ENCODE measurements around the gene RHAG. TPM values are rescaled to one million over a fixed set of nuclear protein-coding genes. Genes with fewer than 3 reads are reported as not detected.
A peak's percentile ranks its signal among the peaks of the same experiment; 100 is the strongest.

RHAG gene
- total RNA-seq, 4 donors from 2014 or later, result not detected

DNA sequence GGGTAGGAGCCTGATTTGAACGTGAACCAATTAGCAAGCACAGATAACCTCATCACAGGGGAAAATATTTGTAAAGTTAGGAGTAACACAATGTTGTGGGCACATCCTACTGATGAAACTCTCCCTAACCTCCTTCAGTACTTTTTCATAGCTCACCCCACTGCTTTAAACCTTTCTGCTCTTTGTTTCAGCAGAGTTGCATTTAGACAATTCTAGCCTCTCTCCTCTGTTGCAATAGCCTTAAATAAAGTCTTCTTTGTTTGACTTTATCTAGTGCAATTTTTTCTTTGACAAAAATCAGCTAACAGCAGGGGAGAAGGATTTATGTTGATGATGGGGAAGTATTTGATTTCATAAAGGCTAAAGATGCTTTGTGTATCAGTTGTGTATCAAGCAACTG lies 72.1 kb downstream of the RHAG start:
- WGBS, 2 donors, result 63 to 66% methylated on average over 1 of the region's 1 CpG
- DNase-seq (ENCODE audit: low spot score in 2 of 2), result no peak
- H3K4me3 ChIP-seq (ENCODE audit: low read depth, poor library complexity, severe bottlenecking), result no peak overlapping the region
- intact Hi-C loops (cut with DNase I; ENCODE audit: low total_unique reads), result no loop called here
- no peak for TF ChIP-seq POLR2A (IDR thresholded peaks at IDR 0.05)
- TF ChIP-seq, protein P1, sequence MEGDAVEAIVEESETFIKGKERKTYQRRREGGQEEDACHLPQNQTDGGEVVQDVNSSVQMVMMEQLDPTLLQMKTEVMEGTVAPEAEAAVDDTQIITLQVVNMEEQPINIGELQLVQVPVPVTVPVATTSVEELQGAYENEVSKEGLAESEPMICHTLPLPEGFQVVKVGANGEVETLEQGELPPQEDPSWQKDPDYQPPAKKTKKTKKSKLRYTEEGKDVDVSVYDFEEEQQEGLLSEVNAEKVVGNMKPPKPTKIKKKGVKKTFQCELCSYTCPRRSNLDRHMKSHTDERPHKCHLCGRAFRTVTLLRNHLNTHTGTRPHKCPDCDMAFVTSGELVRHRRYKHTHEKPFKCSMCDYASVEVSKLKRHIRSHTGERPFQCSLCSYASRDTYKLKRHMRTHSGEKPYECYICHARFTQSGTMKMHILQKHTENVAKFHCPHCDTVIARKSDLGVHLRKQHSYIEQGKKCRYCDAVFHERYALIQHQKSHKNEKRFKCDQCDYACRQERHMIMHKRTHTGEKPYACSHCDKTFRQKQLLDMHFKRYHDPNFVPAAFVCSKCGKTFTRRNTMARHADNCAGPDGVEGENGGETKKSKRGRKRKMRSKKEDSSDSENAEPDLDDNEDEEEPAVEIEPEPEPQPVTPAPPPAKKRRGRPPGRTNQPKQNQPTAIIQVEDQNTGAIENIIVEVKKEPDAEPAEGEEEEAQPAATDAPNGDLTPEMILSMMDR (IDR thresholded peaks at IDR 0.05), result no peak

DNA sequence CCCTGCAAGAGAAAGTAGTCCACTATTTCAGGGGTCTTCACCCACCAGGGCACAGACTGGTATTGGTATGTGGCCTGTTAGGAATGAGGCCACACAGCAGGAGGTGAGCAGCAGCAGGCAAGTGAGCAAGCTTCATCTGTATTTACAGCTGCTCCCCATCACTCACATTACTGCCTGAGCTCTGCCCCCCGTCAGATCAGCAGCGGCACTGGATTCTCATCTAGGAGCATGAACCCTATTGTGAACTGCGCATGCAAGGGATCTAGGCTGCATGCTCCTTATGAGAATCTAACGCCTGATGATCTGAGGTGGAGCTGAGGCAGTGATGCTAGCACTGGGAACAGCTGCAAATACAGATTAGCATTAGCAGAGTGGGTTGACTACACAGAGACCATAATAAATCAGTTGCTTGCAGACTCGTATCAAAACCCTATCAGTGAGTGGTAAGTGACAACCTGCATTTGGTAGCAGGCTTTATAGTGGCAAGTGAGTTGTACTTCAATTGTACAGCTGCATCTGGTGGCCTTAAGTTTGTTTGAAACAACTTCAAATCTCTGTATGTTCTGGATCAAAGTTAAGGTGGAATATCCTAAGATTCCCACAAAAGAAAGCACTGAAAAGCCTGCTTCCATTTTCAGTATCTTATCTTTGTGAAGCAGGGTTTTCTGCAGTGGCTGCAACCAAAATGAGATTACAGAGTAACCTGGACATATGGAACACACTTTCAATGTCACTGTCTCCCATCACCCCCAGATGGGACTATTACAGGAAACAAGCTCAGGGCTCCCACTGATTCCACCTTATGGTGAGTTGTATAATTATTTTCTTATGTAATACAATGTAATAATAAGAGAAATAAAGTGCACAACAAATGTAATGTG lies 73.4 kb downstream of the RHAG start:
- DNase-seq (ENCODE audit: low spot score in 2 of 2), result no peak
- TF ChIP-seq, protein P1 (IDR thresholded peaks at IDR 0.05), result no peak
- TF ChIP-seq POLR2A (IDR thresholded peaks at IDR 0.05), result no peak
- intact Hi-C loops (cut with DNase I; ENCODE audit: low total_unique reads), result no loop called here
- no peak overlapping the region for H3K4me3 ChIP-seq (ENCODE audit: low read depth, poor library complexity, severe bottlenecking)
- 50 to 65% methylated on average over 5 of the region's 5 CpGs for WGBS, 2 donors

DNA sequence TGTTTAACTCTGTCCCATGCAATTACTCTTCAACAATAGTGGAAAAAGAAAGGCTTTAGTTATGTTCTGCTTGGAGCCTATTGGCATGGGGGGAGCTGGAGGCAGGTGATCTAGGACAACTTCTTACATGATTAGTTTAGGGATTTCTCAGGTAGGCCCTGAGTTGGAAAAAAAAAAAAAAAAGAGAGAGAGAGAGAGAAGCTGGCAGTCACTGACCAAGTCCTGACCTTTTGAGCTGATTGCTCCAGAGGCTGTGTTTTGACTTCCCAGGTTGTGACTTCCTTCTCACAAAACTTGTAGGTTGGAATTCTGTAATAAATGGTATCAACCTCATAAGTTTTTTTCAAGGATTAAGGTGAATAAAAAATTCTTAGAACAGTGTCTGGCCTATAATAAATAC lies 78.4 kb downstream of the RHAG start:
- intact Hi-C loops (cut with DNase I; ENCODE audit: low total_unique reads), result no loop called here
- TF ChIP-seq POLR2A (IDR thresholded peaks at IDR 0.05), result no peak
- TF ChIP-seq, protein P1 (IDR thresholded peaks at IDR 0.05), result no peak
- no peak overlapping the region for H3K4me3 ChIP-seq (ENCODE audit: low read depth, poor library complexity, severe bottlenecking)
- no peak for DNase-seq (ENCODE audit: low spot score in 2 of 2)

DNA sequence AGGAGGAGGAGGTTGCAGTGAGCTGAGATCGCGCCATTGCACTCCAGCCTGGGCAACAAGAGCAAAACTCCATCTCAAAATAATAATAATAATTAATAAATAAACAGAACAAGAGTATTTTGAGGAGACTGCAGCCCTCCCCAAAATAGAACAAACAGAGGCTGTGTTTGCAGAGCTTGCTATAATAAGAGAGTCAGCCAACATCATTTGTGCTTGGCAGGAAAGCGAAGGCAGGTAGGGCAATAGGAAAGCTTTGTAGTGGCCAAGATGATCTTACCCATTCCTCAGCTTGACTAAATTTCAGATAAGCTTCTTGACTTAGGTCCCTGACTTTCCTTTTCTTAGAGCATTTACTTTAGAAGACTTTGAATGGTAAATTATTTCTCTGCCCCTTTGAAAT lies 79.5 kb downstream of the RHAG start:
- intact Hi-C loops (cut with DNase I; ENCODE audit: low total_unique reads), result no loop called here
- DNase-seq (ENCODE audit: low spot score in 2 of 2), result no peak
- 94 to 97% methylated on average over 3 of the region's 3 CpGs for WGBS, 2 donors
- H3K4me3 ChIP-seq (ENCODE audit: low read depth, poor library complexity, severe bottlenecking), result no peak overlapping the region
- TF ChIP-seq, protein P1 (IDR thresholded peaks at IDR 0.05), result no peak
- no peak for TF ChIP-seq POLR2A (IDR thresholded peaks at IDR 0.05)

DNA sequence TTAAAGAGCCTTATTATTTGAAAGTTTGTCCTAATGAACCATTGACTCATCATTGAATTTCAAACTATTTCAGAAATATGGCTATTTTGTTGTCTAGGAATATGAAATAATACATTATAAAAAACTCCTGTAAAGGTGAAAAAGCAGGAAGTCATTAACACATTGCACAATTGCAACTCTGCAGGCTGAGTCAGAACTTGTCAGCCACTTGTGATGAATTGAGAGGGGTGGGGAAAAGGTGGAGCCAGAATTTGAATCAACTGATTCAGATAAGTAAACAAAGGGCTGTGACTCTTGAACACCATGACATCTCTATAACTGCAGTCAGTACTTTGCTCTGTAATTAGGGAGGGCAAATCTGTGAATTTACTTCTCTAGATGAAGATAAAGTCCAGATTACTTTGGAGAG lies 80.2 kb downstream of the RHAG start:
- H3K4me3 ChIP-seq (ENCODE audit: low read depth, poor library complexity, severe bottlenecking), result no peak overlapping the region
- TF ChIP-seq, protein P1 (IDR thresholded peaks at IDR 0.05), result no peak
- TF ChIP-seq POLR2A (IDR thresholded peaks at IDR 0.05), result no peak
- DNase-seq (ENCODE audit: low spot score in 2 of 2), result peak in 1 of 2 donors; percentile 47
- intact Hi-C loops (cut with DNase I; ENCODE audit: low total_unique reads), result no loop called here

DNA sequence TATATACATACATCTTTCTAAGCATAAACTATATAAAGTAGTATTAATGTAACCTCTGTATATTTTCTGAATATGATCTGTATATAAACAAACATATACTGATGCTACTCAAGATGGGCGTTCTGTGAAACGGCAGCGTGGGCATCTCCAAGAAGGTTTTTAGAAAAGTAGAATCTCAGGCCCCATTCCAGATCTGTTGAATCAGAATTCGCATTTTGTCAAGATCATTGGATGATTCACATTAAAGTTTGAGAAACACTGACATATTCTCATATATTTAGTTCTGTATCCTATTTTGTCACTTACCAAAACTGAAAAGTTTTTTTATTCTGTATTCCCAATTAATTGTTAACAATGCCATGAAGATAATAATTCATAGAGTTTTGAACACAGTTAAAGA lies 80.7 kb downstream of the RHAG start:
- 66 to 68% methylated on average over 4 of the region's 4 CpGs for WGBS, 2 donors
- no peak for TF ChIP-seq POLR2A (IDR thresholded peaks at IDR 0.05)
- TF ChIP-seq, protein P1 (IDR thresholded peaks at IDR 0.05), result no peak
- H3K4me3 ChIP-seq (ENCODE audit: low read depth, poor library complexity, severe bottlenecking), result no peak overlapping the region
- intact Hi-C loops (cut with DNase I; ENCODE audit: low total_unique reads), result no loop called here
- no peak for DNase-seq (ENCODE audit: low spot score in 2 of 2)

Measured in lower leg skin (tissue), 4 donors.